CD8-positive, alpha-beta memory T cell (primary cell): Measurements from ENCODE around the gene SLC39A5. TPM values are rescaled to one million over a fixed set of nuclear protein-coding genes. Genes with fewer than 3 reads are reported as not detected.
A peak's percentile ranks its signal among the peaks of the same experiment; 100 is the strongest.

Experiments used
- CTCF ChIA-PET: fragments of 350-600 bp; sonication (Branson Sonifier 250); formaldehyde crosslinking; loops from one replicate; lab custom pipeline; 2021; ENCODE audit warnings: antibody characterized with exemption; lab: Charles Lee
- POLR2A ChIA-PET: fragments of 350-600 bp; sonication (Branson Sonifier 250); formaldehyde crosslinking; loops from one replicate; lab custom pipeline; 2021; ENCODE audit warnings: antibody characterized with exemption; lab: Charles Lee
- DNase-seq, 5 donors: peaks; one replicate each; pipeline versions ENCODE4 v3.0.0 to v3.0.0-alpha.2; 2020 to 2022; ENCODE audit warnings: mixed read lengths in 1 of 5
- H3K27ac ChIP-seq: one replicate; pipeline ENCODE4 v1.7.0; 2013; ENCODE audit warnings: low read depth, mild to moderate bottlenecking, low read length, moderate library complexity
- H3K27me3 ChIP-seq: 2 replicates; pipeline ENCODE4 v1.7.0; 2013; ENCODE audit warnings: low read length, mild to moderate bottlenecking; ENCODE audit not compliant: insufficient read depth, poor library complexity, severe bottlenecking
- H3K36me3 ChIP-seq: 2 replicates; pipeline ENCODE4 v1.7.0; 2013; ENCODE audit warnings: mild to moderate bottlenecking, low read length, moderate library complexity; ENCODE audit not compliant: insufficient read depth
- H3K4me1 ChIP-seq: 2 replicates; pipeline ENCODE4 v1.7.0; 2013; ENCODE audit warnings: mild to moderate bottlenecking, low read length, moderate library complexity; ENCODE audit not compliant: insufficient read depth
- H3K4me3 ChIP-seq: 2 replicates; pipeline ENCODE4 v1.7.0; 2013; ENCODE audit warnings: mild to moderate bottlenecking, low read length
- H3K9me3 ChIP-seq: 2 replicates; pipeline ENCODE4 v1.7.0; 2013; ENCODE audit warnings: mild to moderate bottlenecking, low read length
- H3K27ac Mint-ChIP-seq, 8 donors: one replicate each; pipeline ENCODE4 v1.8.0; 2020 to 2021; ENCODE audit warnings: mixed read lengths in 8 of 8, mild to moderate bottlenecking in 6 of 8, inconsistent platforms in 3 of 8, moderate library complexity in 3 of 8
- H3K27me3 Mint-ChIP-seq, 2 donors: one replicate each; pipeline ENCODE4 v1.8.0; 2020 to 2021; ENCODE audit warnings: mixed read lengths in 2 of 2, mild to moderate bottlenecking in 1 of 2, moderate library complexity in 1 of 2
- H3K36me3 Mint-ChIP-seq, 3 donors: one replicate each; pipeline ENCODE4 v1.8.0; 2020 to 2021; ENCODE audit warnings: mixed read lengths in 3 of 3, inconsistent platforms in 1 of 3, mild to moderate bottlenecking in 1 of 3
- H3K4me1 Mint-ChIP-seq, 3 donors: one replicate each; pipeline ENCODE4 v1.8.0; 2020 to 2021; ENCODE audit warnings: mixed read lengths in 3 of 3, inconsistent platforms in 1 of 3, mild to moderate bottlenecking in 1 of 3
- H3K4me3 Mint-ChIP-seq, 7 donors: one replicate each; pipeline ENCODE4 v1.8.0; 2020 to 2021; ENCODE audit warnings: mixed read lengths in 7 of 7, mild to moderate bottlenecking in 6 of 7, moderate library complexity in 4 of 7, inconsistent platforms in 2 of 7
- H3K9me3 Mint-ChIP-seq, 5 donors: one replicate each; pipeline ENCODE4 v1.8.0; 2020 to 2022; ENCODE audit warnings: mixed read lengths in 5 of 5, mild to moderate bottlenecking in 3 of 5, moderate library complexity in 2 of 5, inconsistent platforms in 1 of 5
- polyA plus RNA-seq: library from polyadenylated mRNA; unstranded; fragments of 300-500 nt; fragmentation: Illumina TruSeq; gene quantifications from one replicate; pipeline ENCODE4 v1.2.3, GENCODE V29; 2021
- total RNA-seq, 2 experiments: library from RNA; stranded (reverse); gene quantifications; one replicate each; pipeline ENCODE4 v1.2.3, GENCODE V29; 2021

SLC39A5 gene
- total and polyA plus RNA-seq, 3 experiments from 2014 or later: 0.35 to 0.62 TPM; not detected in 1

DNA sequence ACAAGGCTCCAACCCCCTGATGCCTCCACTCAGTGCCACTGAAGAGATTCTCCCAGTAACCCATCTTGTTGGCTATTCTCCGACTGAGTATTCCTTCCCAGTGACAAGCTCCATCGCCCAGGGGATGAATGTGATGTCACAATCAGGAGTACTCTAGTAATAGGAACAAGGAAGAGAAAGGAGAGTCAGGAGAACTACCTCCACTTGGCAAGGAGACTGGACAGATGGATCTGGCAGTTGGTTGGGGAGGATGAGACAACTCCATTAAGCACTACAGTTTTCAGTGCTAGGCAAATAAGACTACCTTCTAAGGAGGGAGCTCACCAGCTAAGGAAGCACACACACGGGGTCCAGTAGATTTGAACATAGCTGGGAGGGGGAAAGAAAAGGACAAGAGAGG lies 13.4 kb upstream of the SLC39A5 start:
- H3K27ac Mint-ChIP-seq: peak overlapping the region in 1 of 8 donors; percentile 78

DNA sequence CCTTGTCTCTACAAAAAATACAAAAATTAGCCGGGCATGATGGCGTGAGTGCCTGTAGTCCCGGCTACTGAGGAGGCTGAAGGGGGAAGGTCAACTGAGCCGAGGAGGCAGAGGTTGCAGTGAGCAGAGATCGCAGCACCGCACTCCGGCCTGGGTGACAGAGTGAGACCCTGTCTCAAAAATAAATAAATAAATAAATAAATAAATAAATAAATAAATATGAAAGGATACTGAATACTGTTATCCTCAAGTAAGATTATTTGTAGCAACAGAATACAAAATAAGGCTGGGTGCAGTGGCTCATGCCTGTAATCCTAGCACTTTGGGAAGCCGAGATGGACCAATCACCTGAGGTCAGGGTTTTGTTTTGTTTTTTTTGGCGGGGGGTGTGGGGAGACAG lies 10.0 kb upstream of the SLC39A5 start:
- Mint-ChIP-seq H3K9me3 (no peaks in the 10 kb centered on the region), H3K36me3 (peaks cover 3 to 26% (median 5%) of the 10 kb centered on the region in 3 donors), H3K4me1 (peaks cover 38 to 57% (median 56%) of the 10 kb centered on the region in 3 donors), H3K4me3 (peak overlapping the region in 5 of 7 donors; percentile 19 to 98 (median 60)), H3K27me3 (peaks cover 0 to 2% of the 10 kb centered on the region in 2 donors), H3K27ac (peak overlapping the region in 4 of 8 donors; percentile 32 to 99 (median 50))
- Histone ChIP-seq H3K4me3 (no peak overlapping the region), H3K4me1 (peaks cover 30% of the 10 kb centered on the region), H3K27me3 (no peaks in the 10 kb centered on the region), H3K36me3 (peaks cover 9% of the 10 kb centered on the region), H3K27ac (no peak overlapping the region), H3K9me3 (no peaks in the 10 kb centered on the region)
- ChIA-PET POLR2A (interaction anchor here (0.6 kb wide), 1 partner anchor 231 kb away, joined by 5 read pairs; no protein-coding TSS in a partner anchor), CTCF (interaction anchor here (0.8 kb wide), 1 partner anchor 30 kb away, joined by 3 read pairs; the partner anchor contains the start of gene SMARCC2)
- peak in 1 of 5 donors; percentile 13 for DNase-seq

More for the DNA sequence above, 13.4 kb upstream of the SLC39A5 start:
- H3K4me3 Mint-ChIP-seq: peak overlapping the region in 2 of 7 donors; percentile 37 to 44
- POLR2A ChIA-PET: interaction anchor here (0.5 kb wide), 1 partner anchor 1037 kb away, joined by 4 read pairs; no protein-coding TSS in a partner anchor
- H3K36me3 ChIP-seq: peaks cover 31% of the 10 kb centered on the region
- no peaks in the 10 kb centered on the region for H3K9me3 Mint-ChIP-seq
- H3K27me3 ChIP-seq: no peaks in the 10 kb centered on the region
- peaks cover 15 to 29% (median 24%) of the 10 kb centered on the region in 3 donors for H3K4me1 Mint-ChIP-seq
- peaks cover 3 to 46% (median 10%) of the 10 kb centered on the region in 3 donors for H3K36me3 Mint-ChIP-seq
- no peak overlapping the region for H3K27ac ChIP-seq
- H3K9me3 ChIP-seq: no peaks in the 10 kb centered on the region
- CTCF ChIA-PET: interaction anchor here (1.6 kb wide), 1 partner anchor 17 kb away, joined by 4 read pairs; no protein-coding TSS in a partner anchor
- H3K4me1 ChIP-seq: peaks cover 8% of the 10 kb centered on the region
- no peak overlapping the region for H3K4me3 ChIP-seq
- no peak for DNase-seq
- H3K27me3 Mint-ChIP-seq: no peaks in the 10 kb centered on the region

- H3K27me3 Mint-ChIP-seq: peaks cover 0 to 2% of the 10 kb centered on the region in 2 donors
- peak overlapping the region; percentile 89 to 99 (median 97) for H3K4me3 Mint-ChIP-seq
- POLR2A ChIA-PET: interaction anchor here (0.6 to 1.4 kb wide), 2 partner anchors 118 to 229 kb away, joined by 5 read pairs; partner anchors contain the start of gene IL23A
- Histone ChIP-seq H3K4me1 (peaks cover 34% of the 10 kb centered on the region), H3K36me3 (peaks cover 5% of the 10 kb centered on the region), H3K27ac (peak overlapping the region; percentile 96), H3K9me3 (no peaks in the 10 kb centered on the region), H3K27me3 (no peaks in the 10 kb centered on the region), H3K4me3 (peak overlapping the region; percentile 89)
- peaks cover 45 to 61% (median 59%) of the 10 kb centered on the region in 3 donors for H3K4me1 Mint-ChIP-seq
- DNase-seq: peak in 2 of 5 donors; percentile 19 to 32
- peaks cover 0 to 24% (median 0%) of the 10 kb centered on the region in 3 donors for H3K36me3 Mint-ChIP-seq
- no peaks in the 10 kb centered on the region for H3K9me3 Mint-ChIP-seq
- peak overlapping the region; percentile 99 to 100 (median 100) for H3K27ac Mint-ChIP-seq
- CTCF ChIA-PET: interaction anchor here (0.8 to 3.1 kb wide), 4 partner anchors 13 to 102 kb away, joined by 3 to 42 read pairs (median 16); partner anchors contain the start of genes RPL41, SMARCC2 and ZC3H10
These were observed 9.1 kb upstream of the SLC39A5 start for GRCh38 chr12:56220611-56221231.

DNA sequence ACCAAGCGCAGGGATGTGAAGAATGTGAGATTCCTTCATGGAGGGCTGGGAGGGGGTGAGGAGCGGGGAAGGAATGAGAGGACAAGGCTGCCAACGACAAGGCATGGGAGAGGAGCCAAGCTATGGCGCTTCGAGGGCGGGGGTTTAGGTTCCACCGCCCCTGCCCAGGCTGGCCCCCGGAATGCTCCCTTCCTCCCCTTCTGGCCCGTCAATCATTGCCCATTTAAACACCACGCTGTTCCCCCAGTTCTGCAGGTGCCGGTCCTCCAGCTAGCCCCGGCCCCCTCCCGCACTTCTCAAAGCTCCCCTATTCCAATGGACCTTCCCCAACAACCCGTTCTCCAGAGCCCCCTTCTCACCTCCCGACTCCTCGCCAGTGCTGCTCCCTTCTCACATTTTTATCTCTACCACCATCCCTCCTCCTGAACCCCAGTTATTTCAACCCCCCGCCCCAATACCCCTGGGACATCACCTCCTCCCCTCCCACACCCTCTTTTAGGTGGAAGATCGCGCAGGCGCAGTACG lies 8.6 kb upstream of the SLC39A5 start:
- Mint-ChIP-seq H3K27ac (peak overlapping the region; percentile 99 to 100 (median 100)), H3K4me1 (peaks cover 45 to 60% (median 59%) of the 10 kb centered on the region in 3 donors), H3K36me3 (peaks cover 0 to 24% (median 0%) of the 10 kb centered on the region in 3 donors), H3K9me3 (no peaks in the 10 kb centered on the region), H3K27me3 (peaks cover 0 to 2% of the 10 kb centered on the region in 2 donors), H3K4me3 (peak overlapping the region; percentile 89 to 99 (median 97))
- Histone ChIP-seq H3K4me1 (peaks cover 34% of the 10 kb centered on the region), H3K27ac (peak overlapping the region; percentile 96), H3K9me3 (no peaks in the 10 kb centered on the region), H3K36me3 (peaks cover 3% of the 10 kb centered on the region), H3K27me3 (no peaks in the 10 kb centered on the region), H3K4me3 (peak overlapping the region; percentile 89)
- ChIA-PET CTCF (interaction anchor here (0.6 to 3.1 kb wide), 18 partner anchors 7 to 282 kb away, joined by 3 to 42 read pairs (median 5); partner anchors contain the start of genes ANKRD52, ESYT1, PAN2 and RPL41), POLR2A (interaction anchor here (0.6 to 2.2 kb wide), 13 partner anchors 30 to 391 kb away, joined by 3 to 16 read pairs (median 5); partner anchors contain the start of genes ANKRD52, COQ10A, ESYT1 and IL23A)
- DNase-seq: peak in 2 of 5 donors; percentile 8

GRCh38 chr12:56221757-56222530 lies 7.9 kb upstream of the SLC39A5 start, which contains the start of gene RNF41:
TSS of gene RNF41 (minus strand) at chr12:56221922. CDS start at chr12:56214047, 7,875 bp downstream.
- Histone ChIP-seq H3K9me3 (no peaks in the 10 kb centered on the region), H3K4me3 (peak within 1 kb of the TSS; percentile 89), H3K27ac (peak within 1 kb of the TSS; percentile 96), H3K4me1 (peaks cover 34% of the 10 kb centered on the region), H3K36me3 (no peaks in the 10 kb centered on the region), H3K27me3 (no peaks in the 10 kb centered on the region)
- CTCF ChIA-PET: interaction anchor here (0.6 to 3.1 kb wide), 25 partner anchors 8 to 282 kb away, joined by 3 to 42 read pairs (median 4); partner anchors contain the start of genes ANKRD52, ESYT1, PAN2 and RPL41
- Mint-ChIP-seq H3K9me3 (no peaks in the 10 kb centered on the region), H3K4me1 (peaks cover 42 to 55% (median 53%) of the 10 kb centered on the region in 3 donors), H3K36me3 (peaks cover 0 to 20% (median 0%) of the 10 kb centered on the region in 3 donors), H3K27me3 (peaks cover 0 to 2% of the 10 kb centered on the region in 2 donors), H3K27ac (peak within 1 kb of the TSS; percentile 99 to 100 (median 100)), H3K4me3 (peak within 1 kb of the TSS; percentile 89 to 99 (median 97))
- peak; percentile 89 to 95 (median 92) for DNase-seq
- POLR2A ChIA-PET: interaction anchor here (0.7 to 2.2 kb wide), 16 partner anchors 30 to 408 kb away, joined by 3 to 16 read pairs (median 4); partner anchors contain the start of genes ANKRD52, BAZ2A, COQ10A and ESYT1

- CTCF ChIA-PET: interaction anchor here (0.7 to 3.1 kb wide), 21 partner anchors 9 to 246 kb away, joined by 3 to 42 read pairs (median 4); partner anchors contain the start of genes ANKRD52, ESYT1, PAN2 and RPL41
- Histone ChIP-seq H3K36me3 (no peaks in the 10 kb centered on the region), H3K27me3 (no peaks in the 10 kb centered on the region), H3K4me3 (peak overlapping the region; percentile 89), H3K9me3 (no peaks in the 10 kb centered on the region), H3K27ac (peak overlapping the region; percentile 96), H3K4me1 (peaks cover 34% of the 10 kb centered on the region)
- Mint-ChIP-seq H3K27ac (peak overlapping the region; percentile 99 to 100 (median 100)), H3K4me1 (peaks cover 42 to 55% (median 53%) of the 10 kb centered on the region in 3 donors), H3K9me3 (no peaks in the 10 kb centered on the region), H3K36me3 (peaks cover 0 to 23% (median 0%) of the 10 kb centered on the region in 3 donors), H3K4me3 (peak overlapping the region; percentile 89 to 99 (median 97)), H3K27me3 (peaks cover 0 to 2% of the 10 kb centered on the region in 2 donors)
- POLR2A ChIA-PET: interaction anchor here (0.7 to 2.2 kb wide), 15 partner anchors 31 to 407 kb away, joined by 3 to 16 read pairs (median 4); partner anchors contain the start of genes ANKRD52, BAZ2A, COQ10A and ESYT1
- no peak for DNase-seq
These were observed 7.3 kb upstream of the SLC39A5 start for GRCh38 chr12:56222531-56222895.
